B cell (primary cell): ENCODE data around the gene CAGE1. TPM values are rescaled to one million over a fixed set of nuclear protein-coding genes. Genes with fewer than 3 reads are reported as not detected.
"Not testable (repeated sequence)": the region's sequence is repeated elsewhere in the genome, so short reads cannot be mapped to it uniquely, and the experiment has no call there.

Experiments used
- ATAC-seq: fragments of 200-7000 bp; cut with Tn5 transposase; one replicate; pipeline ENCODE4 v1.10.0; 2021; ENCODE audit warnings: low read depth, mild to moderate bottlenecking, moderate number of reproducible peaks, moderate library complexity
- CTCF ChIA-PET: fragments of 350-600 bp; sonication (Branson Sonifier 250); formaldehyde crosslinking; loops from one replicate; lab custom pipeline; 2021; ENCODE audit warnings: antibody characterized with exemption, inconsistent platforms; lab: Charles Lee
- POLR2A ChIA-PET: fragments of 350-600 bp; sonication (Branson Sonifier 250); formaldehyde crosslinking; loops from one replicate; lab custom pipeline; 2021; ENCODE audit warnings: antibody characterized with exemption; lab: Charles Lee
- DNase-seq: peaks from one replicate; pipeline ENCODE4 v3.0.0; 2013
- H2AFZ ChIP-seq: 2 replicates; pipeline ENCODE4 v1.6.1; 2012; ENCODE audit warnings: mild to moderate bottlenecking, low read depth, low read length; ENCODE audit not compliant: insufficient read depth, poor library complexity, severe bottlenecking
- H3K27ac ChIP-seq, 2 donors: 1 replicate in 1 of 2; 2 replicates in 1 of 2; pipeline ENCODE4 v1.5.1; 2012 to 2013; ENCODE audit warnings: low read length in 2 of 2, mild to moderate bottlenecking in 2 of 2, moderate library complexity in 1 of 2
- H3K27me3 ChIP-seq, 4 experiments: fragments of 200-600 bp in 1 of 4; sonication (generic) in 1 of 4; replicated peaks in 1 of 4; 1 replicate in 2 of 4; 2 replicates in 2 of 4; pipeline versions ENCODE4 v1.6.1 to v1.7.0; 2013 to 2016; ENCODE audit warnings: low read length in 3 of 4, mild to moderate bottlenecking in 2 of 4, mixed read lengths in 1 of 4, moderate library complexity in 1 of 4; ENCODE audit not compliant: insufficient read depth in 4 of 4, control insufficient read depth in 3 of 4; ENCODE audit errors: control extremely low read depth in 1 of 4
- H3K36me3 ChIP-seq, 2 experiments: replicated peaks in 1 of 2; 1 replicate in 1 of 2; 2 replicates in 1 of 2; pipeline versions ENCODE4 v1.6.1 to v1.7.1; 2013; ENCODE audit warnings: low read length in 1 of 2; ENCODE audit not compliant: insufficient read depth in 2 of 2, control insufficient read depth in 1 of 2; ENCODE audit errors: control extremely low read depth in 1 of 2, extremely low read depth in 1 of 2
- H3K4me1 ChIP-seq, 2 donors: fragments of 200-600 bp in 1 of 2; sonication (generic) in 1 of 2; 1 replicate in 1 of 2; 2 replicates in 1 of 2; pipeline versions ENCODE4 v1.5.1 to v1.6.1; 2013 to 2017; ENCODE audit warnings: low read length in 2 of 2; ENCODE audit not compliant: control insufficient read depth in 2 of 2, insufficient read depth in 2 of 2
- H3K4me2 ChIP-seq: replicated peaks from 2 replicates; pipeline ENCODE3; 2012; ENCODE audit warnings: mild to moderate bottlenecking, low read depth, low read length; ENCODE audit not compliant: poor library complexity, severe bottlenecking
- H3K4me3 ChIP-seq, 5 experiments: fragments of 200-600 bp in 1 of 5; sonication (generic) in 1 of 5; 1 replicate in 3 of 5; 2 replicates in 2 of 5; pipeline versions ENCODE4 v1.5.1 to v1.7.0; 2011 to 2016; ENCODE audit warnings: low read length in 4 of 5, mild to moderate bottlenecking in 4 of 5, low read depth in 2 of 5, control low read depth in 1 of 5, moderate library complexity in 1 of 5; ENCODE audit not compliant: insufficient read depth in 1 of 5; ENCODE audit errors: control extremely low read depth in 1 of 5, extremely low read depth in 1 of 5
- H3K79me2 ChIP-seq: fragments of 200-600 bp; sonication (generic); one replicate; pipeline ENCODE4 v1.6.0; 2016; ENCODE audit warnings: low read length; ENCODE audit not compliant: control insufficient read depth, insufficient read depth
- H3K9ac ChIP-seq: fragments of 200-600 bp; sonication (generic); 2 replicates; pipeline ENCODE4 v1.6.1; 2017; ENCODE audit warnings: mild to moderate bottlenecking, low read length, moderate library complexity
- H3K9me3 ChIP-seq, 3 donors: one replicate each; pipeline versions ENCODE4 v1.6.1 to v1.7.1; 2013; ENCODE audit warnings: low read length in 2 of 3; ENCODE audit not compliant: control insufficient read depth in 2 of 3, insufficient read depth in 1 of 3; ENCODE audit errors: control extremely low read depth in 1 of 3
- H4K20me1 ChIP-seq: 2 replicates; pipeline ENCODE4 v1.6.0; 2012; ENCODE audit warnings: mild to moderate bottlenecking, low read length; ENCODE audit not compliant: insufficient read depth, control insufficient read depth, poor library complexity, severe bottlenecking
- H3K27ac Mint-ChIP-seq: one replicate; pipeline ENCODE4 v1.8.0; 2021; ENCODE audit warnings: mixed read lengths
- H3K27me3 Mint-ChIP-seq: one replicate; pipeline ENCODE4 v1.8.0; 2021; ENCODE audit warnings: mixed read lengths
- H3K4me1 Mint-ChIP-seq: one replicate; pipeline ENCODE4 v1.8.0; 2021; ENCODE audit warnings: mixed read lengths
- H3K4me3 Mint-ChIP-seq: one replicate; pipeline ENCODE4 v1.8.0; 2021; ENCODE audit warnings: mixed read lengths
- H3K9me3 Mint-ChIP-seq: one replicate; pipeline ENCODE4 v1.8.0; 2022; ENCODE audit warnings: mixed read lengths; ENCODE audit not compliant: insufficient read depth
- EZH2 ChIP-seq: IDR thresholded peaks from 2 replicates; pipeline ENCODE4 v1.6.1; 2012; ENCODE audit warnings: borderline replicate concordance, low read depth, mild to moderate bottlenecking, moderate library complexity, low read length; ENCODE audit not compliant: insufficient read depth, poor library complexity, severe bottlenecking
- WGBS: methylation state at CpG from one replicate; pipeline ENCODE4 v1.1.5; 2013; ENCODE audit warnings: missing lambda C conversion rate; ENCODE audit not compliant: insufficient coverage; 5-methylcytosine and 5-hydroxymethylcytosine counted together
- intact Hi-C: fragments of 100-400 bp; cut with micrococcal nuclease; formaldehyde crosslinking; loops from one replicate; pipeline ENCODE4 v1.10.0; 2022
- polyA plus RNA-seq: library from polyadenylated mRNA; depleted of rRNA; stranded (reverse); fragments of >200 nt; gene quantifications from 2 replicates; pipeline ENCODE4 v1.2.3, GENCODE V29; 2012
- total RNA-seq, 2 donors: library from RNA; stranded (reverse); fragments of 120-200 nt in 1 of 2; gene quantifications; 1 replicate in 1 of 2; 2 replicates in 1 of 2; pipeline versions ENCODE4 v1.2.3 to v1.2.4, GENCODE V29; 2013 to 2022

CAGE1 gene
- total and polyA plus RNA-seq, 2 donors (not counting 1 experiment from before 2014, with no cell fraction given), result 0.13 to 0.34 TPM

GRCh38 chr6:7367408-7367807 lies 22.1 kb downstream of the CAGE1 start:
- intact Hi-C loops, result no loop called here
- no peak overlapping the region for H3K27ac ChIP-seq
- no peak overlapping the region for H3K9ac ChIP-seq
- no peak overlapping the region for H3K4me3 Mint-ChIP-seq
- POLR2A ChIA-PET, result no interaction called here
- no peaks in the 10 kb centered on the region for H3K27me3 ChIP-seq
- DNase-seq (no peak), ATAC-seq (no peak)
- no peaks in the 10 kb centered on the region for H3K36me3 ChIP-seq
- no peaks in the 10 kb centered on the region for H3K9me3 Mint-ChIP-seq
- no peak for TF ChIP-seq EZH2
- H3K4me1 Mint-ChIP-seq, result no peaks in the 10 kb centered on the region
- CTCF ChIA-PET, result no interaction called here
- H3K27ac Mint-ChIP-seq, result no peak overlapping the region
- H3K4me2 ChIP-seq, result no peak overlapping the region
- H3K4me3 ChIP-seq, result no peak overlapping the region
- no peaks in the 10 kb centered on the region for H3K4me1 ChIP-seq
- 79% methylated on average over 4 of the region's 7 CpGs for WGBS
- H3K79me2 ChIP-seq, result no peaks in the 10 kb centered on the region
- H2AFZ ChIP-seq, result no peak overlapping the region
- no peaks in the 10 kb centered on the region for H3K9me3 ChIP-seq
- no peaks in the 10 kb centered on the region for H4K20me1 ChIP-seq
- peaks cover 8% of the 10 kb centered on the region for H3K27me3 Mint-ChIP-seq

GRCh38 chr6:7351916-7352315 lies 37.6 kb downstream of the CAGE1 start:
- H2AFZ ChIP-seq, ATAC-seq, H3K36me3 ChIP-seq, H3K9me3 Mint-ChIP-seq, H3K9me3 ChIP-seq, H3K4me1 ChIP-seq, CTCF ChIA-PET, H3K27ac Mint-ChIP-seq, H3K27me3 ChIP-seq, intact Hi-C loops, H3K9ac ChIP-seq, H3K4me3 ChIP-seq, H4K20me1 ChIP-seq, H3K27ac ChIP-seq, H3K4me3 Mint-ChIP-seq, H3K4me2 ChIP-seq, H3K4me1 Mint-ChIP-seq, DNase-seq, H3K79me2 ChIP-seq, POLR2A ChIA-PET: not testable (repeated sequence)
- peaks cover 20% of the 10 kb centered on the region for H3K27me3 Mint-ChIP-seq
- no CpG with 5 or more reads among the region's 3 CpGs for WGBS

DNA sequence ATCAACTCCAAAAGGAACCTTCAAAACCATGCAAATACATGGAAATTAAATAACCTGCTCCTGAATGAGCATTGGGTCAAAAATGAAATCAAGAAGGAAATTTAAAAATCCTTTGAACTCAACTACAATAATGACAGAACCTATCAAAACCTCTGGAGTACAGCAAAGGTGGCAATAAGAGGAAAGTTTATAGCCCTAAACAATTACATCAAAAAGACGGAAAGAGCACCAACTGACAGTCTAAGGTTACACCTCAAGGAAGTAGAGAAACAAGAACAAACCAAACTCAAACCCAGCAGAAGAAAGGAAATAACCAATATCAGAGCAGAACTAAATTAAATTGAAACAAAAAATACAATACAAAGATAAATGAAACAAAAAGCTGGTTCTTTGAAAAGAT lies 39.0 kb downstream of the CAGE1 start:
- POLR2A ChIA-PET, H3K79me2 ChIP-seq, H3K4me1 ChIP-seq, H3K9me3 ChIP-seq, H3K9me3 Mint-ChIP-seq, H4K20me1 ChIP-seq, H3K27me3 ChIP-seq, H3K4me3 ChIP-seq, CTCF ChIA-PET, H3K27ac ChIP-seq, H3K4me2 ChIP-seq, H2AFZ ChIP-seq, H3K27ac Mint-ChIP-seq, intact Hi-C loops, H3K4me1 Mint-ChIP-seq, H3K4me3 Mint-ChIP-seq, DNase-seq, H3K9ac ChIP-seq, H3K36me3 ChIP-seq, ATAC-seq: not testable (repeated sequence)
- H3K27me3 Mint-ChIP-seq, result peaks cover 20% of the 10 kb centered on the region
- no CpG with 5 or more reads among the region's 1 CpG for WGBS

- H3K4me3 ChIP-seq, H3K4me1 ChIP-seq, POLR2A ChIA-PET, intact Hi-C loops, H3K9me3 Mint-ChIP-seq, H3K9me3 ChIP-seq, H3K4me3 Mint-ChIP-seq, ATAC-seq, H2AFZ ChIP-seq, H3K4me2 ChIP-seq, H3K79me2 ChIP-seq, DNase-seq, H3K36me3 ChIP-seq, CTCF ChIA-PET, H3K9ac ChIP-seq, H3K27ac ChIP-seq, H3K27me3 ChIP-seq, H3K27ac Mint-ChIP-seq, H4K20me1 ChIP-seq, H3K4me1 Mint-ChIP-seq: not testable (repeated sequence)
- 67% methylated on average over 1 of the region's 2 CpGs for WGBS
- H3K27me3 Mint-ChIP-seq, result peaks cover 35% of the 10 kb centered on the region
Measured at GRCh38 chr6:7347551-7347997, 42.0 kb downstream of the CAGE1 start.
